GM19240 (cell line): Measurements from ENCODE around the gene MDFIC.

ENCODE experiments used
- DNase-seq: peaks from one replicate; pipeline ENCODE4 v3.0.0; 2011; ENCODE audit warnings: low spot score; ENCODE audit not compliant: insufficient read length

The MDFIC gene

DNA sequence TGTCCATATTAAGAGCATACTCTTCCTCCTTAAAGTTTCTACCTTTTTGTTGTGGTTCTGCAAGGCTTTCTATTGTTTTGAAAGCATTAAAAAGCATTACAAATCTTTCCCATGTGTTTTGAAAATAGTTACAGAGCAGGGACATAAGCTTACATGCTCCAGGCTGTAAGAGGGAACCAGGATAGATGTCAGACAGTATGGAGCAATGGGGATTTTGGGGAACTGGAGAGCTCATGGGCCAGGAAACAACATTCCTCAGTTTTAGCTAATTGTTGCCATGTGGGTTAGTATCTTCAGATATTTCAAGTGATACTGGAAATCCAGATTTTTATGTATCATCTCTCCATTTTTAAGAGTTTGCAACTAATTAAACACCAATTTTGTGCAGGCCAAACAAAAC is 3.5 kb downstream of the MDFIC start:
- no peak for DNase-seq

DNA sequence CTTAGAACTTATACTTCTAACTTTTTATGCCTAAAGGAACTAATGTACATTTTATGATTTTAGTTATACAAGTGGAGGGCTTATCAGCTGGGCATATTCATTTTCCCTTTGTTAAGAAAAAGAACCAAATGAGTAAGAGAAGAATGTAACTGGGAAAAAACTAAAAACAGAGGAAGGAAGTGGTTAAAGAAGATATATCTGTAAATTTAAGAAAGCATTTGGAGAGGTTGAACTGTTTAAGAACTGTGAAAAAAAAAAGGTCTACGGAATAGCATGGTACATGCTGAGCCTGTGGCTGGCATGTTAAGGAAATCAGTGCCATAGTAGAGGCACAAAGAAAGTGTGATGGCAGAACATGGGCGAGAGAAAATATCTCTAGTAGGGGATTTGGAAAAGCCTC is 6.2 kb downstream of the MDFIC start:
- DNase-seq, result no peak

- no peak for DNase-seq
These were observed 7.7 kb downstream of the MDFIC start for GRCh38 chr7:114929570-114929969.

DNA sequence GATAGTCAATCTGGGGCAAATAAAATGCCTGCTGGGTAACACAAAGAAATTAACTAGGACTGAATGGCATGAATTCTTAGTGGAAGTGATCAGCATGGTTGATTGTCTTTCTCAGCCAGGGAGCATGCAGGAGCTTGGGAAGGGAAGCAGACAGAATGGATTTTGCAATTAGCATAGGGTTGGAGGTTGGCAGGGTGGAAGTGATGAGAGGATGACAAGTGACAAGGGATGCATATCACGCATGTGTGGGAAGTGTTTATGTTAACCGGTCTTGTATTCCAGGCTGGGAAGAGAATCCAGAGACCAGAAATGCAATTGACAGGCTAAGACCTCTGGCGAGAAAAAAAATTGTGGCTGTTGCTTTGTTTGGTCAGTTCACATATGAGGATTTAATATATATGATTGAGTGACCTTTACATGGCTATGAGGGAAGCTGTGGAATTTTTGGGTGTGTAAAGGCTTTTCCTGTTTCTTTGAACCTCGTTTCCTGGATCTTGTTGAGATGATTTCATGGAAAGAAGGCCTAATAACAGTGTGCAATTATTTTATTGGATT is 8.3 kb downstream of the MDFIC start:
- DNase-seq, result no peak

DNA sequence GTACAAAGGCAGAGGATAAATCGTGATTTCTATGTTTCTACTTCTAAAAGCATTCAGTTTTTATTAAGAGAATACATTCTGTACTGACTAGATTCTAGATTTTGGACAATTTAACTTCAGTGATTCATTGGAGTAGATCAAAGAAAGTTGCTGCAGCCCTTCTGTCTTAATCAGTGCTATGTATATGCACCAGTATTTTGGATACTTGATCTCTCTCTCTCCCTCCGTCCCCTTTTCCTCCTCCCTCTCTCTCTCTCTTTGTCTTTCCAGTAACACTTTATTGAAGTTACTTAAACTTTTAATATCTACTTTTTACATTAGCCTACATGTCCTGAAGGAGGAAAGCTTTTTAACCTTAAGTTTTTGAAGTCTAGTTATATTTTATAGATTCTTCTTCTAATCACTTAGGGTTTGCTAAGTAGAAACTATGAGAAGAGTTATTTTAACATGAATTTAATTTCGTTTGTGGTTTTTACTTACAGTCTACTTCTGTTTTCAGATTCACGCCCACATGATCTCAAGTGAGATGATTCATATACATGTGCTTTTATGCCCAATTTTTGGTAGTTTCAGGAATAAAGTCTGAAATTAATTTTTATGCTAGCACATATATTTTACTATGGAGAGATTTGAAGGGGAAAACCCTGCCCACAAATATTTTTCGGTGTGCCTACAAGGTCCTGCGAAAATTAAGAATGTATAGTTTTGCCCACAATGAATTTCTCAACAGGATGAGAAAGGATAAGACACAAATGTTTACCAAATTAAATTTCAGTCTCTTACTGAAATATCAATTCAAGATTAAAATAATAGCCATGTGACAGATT is 9.1 kb downstream of the MDFIC start:
- no peak for DNase-seq

DNA sequence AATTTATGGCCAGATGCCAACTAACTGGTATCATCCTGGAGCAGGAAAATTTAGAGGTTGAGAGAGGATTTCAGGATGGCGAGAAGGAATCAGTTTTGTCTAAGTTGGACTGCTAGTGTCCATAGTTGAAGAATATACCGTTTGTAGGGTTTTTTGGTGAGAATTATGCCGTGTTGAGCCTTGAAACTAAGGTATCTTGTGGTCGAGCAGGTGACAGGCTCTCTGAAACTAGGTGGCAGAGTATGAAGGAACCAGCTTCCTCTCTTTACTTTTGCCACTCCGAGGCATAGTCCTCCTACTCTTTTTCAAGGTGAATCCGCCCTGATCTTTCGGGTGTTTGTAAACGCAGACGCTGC is 9.7 kb downstream of the MDFIC start:
- DNase-seq, result no peak

- DNase-seq, result no peak
These were observed 11.1 kb downstream of the MDFIC start for GRCh38 chr7:114932991-114933390.

DNA sequence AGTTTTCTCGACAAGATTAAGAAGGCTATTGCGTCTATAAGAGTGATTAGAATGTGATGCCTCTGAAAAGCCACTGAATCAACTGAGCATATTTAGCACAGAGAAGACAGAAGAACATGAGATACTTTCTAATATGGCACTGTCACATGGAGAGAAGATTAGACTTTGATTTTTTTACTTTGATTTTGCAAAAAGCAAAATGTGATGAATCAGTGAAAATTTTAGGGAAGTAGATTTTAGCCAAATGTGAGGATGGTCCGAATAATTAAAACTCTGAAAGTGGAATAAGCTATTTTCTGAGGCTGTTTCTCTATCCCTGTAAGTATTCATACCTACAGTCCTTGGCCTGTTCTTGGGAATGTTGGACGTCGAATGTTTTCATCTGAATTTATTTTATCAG is 11.8 kb downstream of the MDFIC start:
- no peak for DNase-seq

GRCh38 chr7:114934086-114934485 is 12.2 kb downstream of the MDFIC start:
- DNase-seq, result no peak

GRCh38 chr7:114934713-114935112 is 12.8 kb downstream of the MDFIC start:
- DNase-seq, result no peak

DNA sequence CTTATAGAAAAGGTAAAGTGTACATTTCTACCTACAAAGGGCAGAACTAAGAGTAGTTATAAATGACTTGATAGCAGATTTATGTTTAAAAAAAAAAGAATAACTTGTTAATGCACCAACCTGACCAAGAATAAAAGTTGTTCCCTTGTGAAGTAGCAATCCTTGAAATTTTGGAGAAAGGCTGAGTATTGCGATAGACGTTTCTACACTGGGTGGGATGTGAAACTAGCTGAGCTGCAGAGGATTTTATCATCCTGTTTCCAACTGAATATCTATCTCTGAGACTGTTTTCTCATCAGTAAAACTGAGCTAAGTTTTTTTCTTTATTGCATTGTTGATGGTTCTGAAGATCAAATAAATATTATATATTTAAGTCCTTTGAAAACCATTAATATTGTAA is 14.6 kb downstream of the MDFIC start:
- no peak for DNase-seq

DNA sequence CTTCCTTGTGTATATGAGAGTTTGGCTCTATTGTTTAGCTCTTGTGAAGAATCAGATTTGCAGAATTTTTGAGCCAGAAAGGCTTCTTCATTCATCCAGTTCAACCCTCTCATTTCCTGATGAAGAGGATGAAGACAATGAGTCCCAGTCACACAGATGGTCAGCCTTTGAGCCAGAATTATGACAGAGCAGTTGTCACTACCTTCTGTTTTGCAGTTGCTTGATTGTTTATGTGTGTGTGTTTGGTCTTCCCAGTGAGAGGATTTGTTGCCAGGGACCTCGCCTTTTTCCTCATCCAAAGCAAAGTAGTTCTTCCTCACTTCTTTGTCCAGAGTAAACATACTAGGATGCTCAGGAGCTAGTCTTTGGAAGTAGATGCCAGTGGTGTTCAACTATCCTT is 15.6 kb downstream of the MDFIC start:
- no peak for DNase-seq

GRCh38 chr7:114938785-114939184 is 16.9 kb downstream of the MDFIC start:
- no peak for DNase-seq

- DNase-seq, result no peak
These were observed 17.7 kb downstream of the MDFIC start for GRCh38 chr7:114939484-114940097.

DNA sequence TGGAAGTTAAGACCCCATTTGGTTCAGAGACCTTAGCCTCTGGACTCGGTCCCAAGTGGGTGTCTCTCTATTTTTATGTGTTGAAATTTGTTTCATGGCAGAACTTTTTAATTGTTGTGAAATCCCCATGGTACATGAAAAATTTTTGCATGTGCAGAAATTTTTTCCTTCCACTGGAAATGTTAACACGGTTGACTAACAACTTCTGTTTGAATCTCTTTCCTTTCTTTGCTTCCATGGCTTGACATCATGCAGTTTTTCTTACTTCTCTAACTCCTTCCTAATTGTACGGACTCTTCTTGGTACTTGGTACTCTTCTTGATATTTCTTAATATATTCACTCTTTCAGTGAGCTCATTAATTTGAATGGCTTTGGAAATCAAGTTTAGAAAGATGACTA is 18.3 kb downstream of the MDFIC start:
- no peak for DNase-seq

GRCh38 chr7:114941692-114942091 is 19.8 kb downstream of the MDFIC start:
- DNase-seq, result no peak

- DNase-seq, result no peak
These were observed 20.7 kb downstream of the MDFIC start for GRCh38 chr7:114942446-114943175.

- DNase-seq, result no peak
These were observed 21.6 kb downstream of the MDFIC start for GRCh38 chr7:114943530-114943929.

- no peak for DNase-seq
These were observed 22.3 kb downstream of the MDFIC start for GRCh38 chr7:114943953-114944744.

DNA sequence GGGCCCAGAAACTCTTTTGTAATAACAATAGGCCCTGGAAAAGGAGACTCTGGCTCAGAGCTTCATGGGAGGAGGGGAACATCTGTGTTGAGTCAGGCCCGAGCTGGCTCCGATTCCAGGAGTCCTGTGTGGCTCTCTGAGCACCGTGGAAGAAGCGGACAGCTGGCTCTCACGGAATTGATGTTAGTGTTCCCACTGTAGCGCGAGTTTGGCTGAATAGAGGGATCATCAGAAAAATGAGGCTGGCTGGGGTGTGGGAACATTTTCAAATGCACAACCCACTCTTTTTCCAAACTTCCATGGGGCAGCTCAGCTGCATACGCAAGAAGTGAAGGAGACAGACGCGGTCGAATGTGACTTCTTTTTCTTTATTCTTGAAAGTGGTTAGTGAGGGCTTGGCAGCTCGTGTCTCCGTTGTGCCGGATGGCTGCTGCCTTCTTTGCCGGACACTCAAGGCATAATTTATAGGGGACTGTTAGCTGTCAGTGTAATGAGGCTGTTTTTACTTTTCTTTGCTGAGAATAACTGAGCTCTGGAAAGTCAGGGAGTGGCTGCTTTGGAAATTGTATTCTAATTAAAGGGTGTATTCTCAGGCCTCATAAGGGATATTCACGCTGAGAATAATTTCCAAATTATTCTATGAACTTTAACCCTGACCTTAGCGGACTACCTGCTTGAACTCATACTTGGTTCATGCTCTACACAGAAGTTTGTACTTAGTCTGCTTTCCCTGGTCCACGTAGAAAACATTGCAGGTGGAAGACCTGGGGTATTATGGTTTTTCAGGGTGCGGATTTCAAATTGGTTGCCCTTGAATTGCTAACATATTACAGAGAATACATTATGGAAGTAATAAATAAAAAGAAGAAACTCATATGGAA is 23.1 kb downstream of the MDFIC start:
- no peak for DNase-seq
